Neural cell (in vitro differentiated cells): ENCODE measurements around the gene FGG.

ENCODE experiments used
- CTCF ChIP-seq: fragments of 450-650 bp; IDR thresholded peaks from 2 replicates; pipeline ENCODE4 v1.5.1; 2014; ENCODE audit warnings: antibody characterized with exemption, mild to moderate bottlenecking, moderate library complexity; ENCODE audit not compliant: poor library complexity, severe bottlenecking
- EZH2 ChIP-seq: fragments of 200-600, 300-800 bp; shearing (Covaris generic), sonication (generic); IDR thresholded peaks from 2 replicates; pipeline ENCODE4 v1.6.1; 2014; ENCODE audit warnings: antibody characterized with exemption, low read length, borderline replicate concordance, mild to moderate bottlenecking; ENCODE audit not compliant: insufficient read depth, poor library complexity, severe bottlenecking
- MXI1 ChIP-seq: fragments of 450-650 bp; conservative IDR thresholded peaks from 2 replicates; pipeline ENCODE4 v1.6.1; 2014; ENCODE audit warnings: antibody characterized with exemption, mild to moderate bottlenecking; ENCODE audit not compliant: poor library complexity, severe bottlenecking
- POLR2AphosphoS5 ChIP-seq: IDR thresholded peaks from 2 replicates; pipeline ENCODE4 v1.6.1; 2012

- TF ChIP-seq CTCF (no peak), MXI1 (no peak), EZH2 (no peak), POLR2AphosphoS5 (no peak)
Observed at GRCh38 chr4:154623436-154623835, 11.0 kb upstream of the FGG start.
